Measurements from ENCODE around the gene SEPTIN11. TPM values are rescaled to one million over a fixed set of nuclear protein-coding genes. Genes with fewer than 3 reads are reported as not detected.
A peak's percentile ranks its signal among the peaks of the same experiment; 100 is the strongest.

SEPTIN11 gene
- total and polyA plus RNA-seq, 2 of the 4 experiments (the other 2 are of a cell fraction), result 267 to 573 TPM

GRCh38 chr4:76962406-76963130 is 13.0 kb downstream of the SEPTIN11 start:
- Histone ChIP-seq H3K27me3 (ENCODE audit: control insufficient read depth, insufficient read depth, low read length) (no peaks in the 10 kb centered on the region), H3K9me1 (ENCODE audit: insufficient read depth, low read length) (peaks cover 13% of the 10 kb centered on the region; the same call in 1 of the 2 replicates), H3K23ac (ENCODE audit: low read depth, low read length) (no peak overlapping the region), H2AFZ (replicated peaks; ENCODE audit: low read length, poor library complexity) (no peak overlapping the region), H3K79me1 (ENCODE audit: low read depth in 1 of 2, low read length in 2 of 2) (peaks cover 4 to 62% of the 10 kb centered on the region in 2 experiments), H3K14ac (replicated peaks; ENCODE audit: low read depth, low read length) (no peak overlapping the region), H4K8ac (ENCODE audit: low read depth in 2 of 2, low read length in 2 of 2) (no peak overlapping the region), H4K91ac (ENCODE audit: insufficient read depth, low read depth, low read length) (no peak overlapping the region), H2BK120ac (ENCODE audit: low read depth, low read length) (no peak overlapping the region), H3K9ac (ENCODE audit: low read depth, low read length) (no peak overlapping the region), H3K4me2 (ENCODE audit: low read depth, low read length) (peak overlapping the region; percentile 31; the same call in 1 of the 2 replicates), H2BK15ac (ENCODE audit: low read depth, low read length) (no peak overlapping the region), H2AK9ac (replicated peaks; ENCODE audit: low read depth, low read length, poor library complexity) (no peak overlapping the region), H3K27ac (ENCODE audit: insufficient read depth, low read length) (no peak overlapping the region; the same call in 1 of the 2 replicates), H3K9me3 (ENCODE audit: control insufficient read depth, insufficient read depth, low read length) (no peaks in the 10 kb centered on the region), H3K4ac (ENCODE audit: low read depth, low read length) (no peak overlapping the region), H4K20me1 (ENCODE audit: insufficient read depth, low read length) (peaks cover 89% of the 10 kb centered on the region), H2BK20ac (ENCODE audit: low read depth, low read length) (no peak overlapping the region), H2BK5ac (ENCODE audit: low read depth, low read length, poor library complexity, severe bottlenecking) (peak overlapping the region; percentile 11), H3K4me1 (ENCODE audit: control insufficient read depth, insufficient read depth, low read length) (peaks cover 10% of the 10 kb centered on the region), H3K56ac (ENCODE audit: extremely low read depth, insufficient read depth, low read length) (no peak overlapping the region), H3K4me3 (ENCODE audit: insufficient read depth, low read depth, low read length) (no peak overlapping the region), H4K5ac (ENCODE audit: low read depth, low read length) (no peak overlapping the region), H2AK5ac (ENCODE audit: low read depth, low read length) (no peak overlapping the region), H3K36me3 (ENCODE audit: control insufficient read depth, insufficient read depth, low read length) (peaks cover 13% of the 10 kb centered on the region), H3K18ac (ENCODE audit: low read depth, low read length) (0 out of 2 replicates have a peak overlapping the region, but pooled peaks have one; percentile 35)
- ChIA-PET POLR2A (ENCODE audit: unreplicated experiment) (interaction anchor here (0.7 kb wide), 1 partner anchor 248 kb away, joined by 3 read pairs; no protein-coding TSS in a partner anchor), CTCF (interaction anchor here (1.0 kb wide), 1 partner anchor 18 kb away, joined by 4 read pairs; no protein-coding TSS in a partner anchor)
- BruUV-seq (replicated peaks), result no TSS peak
- DNase-seq (no peak), ATAC-seq (ENCODE audit: low read depth) (no peak)
- dilution Hi-C loops (cut with HindIII; ENCODE audit: low sequenced_read_pairs, unreplicated experiment), result no loop called here
- no CpG with 5 or more reads among the region's 5 CpGs for WGBS, 2 experiments (ENCODE audit: extremely low coverage in 2 of 2, insufficient read length in 1 of 2)
- in situ Hi-C loops (cut with MboI; ENCODE audit: low sequenced_read_pairs), result no loop called here
- intact Hi-C loops (cut with micrococcal nuclease), result no loop called here
- TF ChIP-seq SMC3 (IDR thresholded peaks at IDR 0.05; ENCODE audit: low read depth, low read length) (no peak), MAZ (IDR thresholded peaks at IDR 0.05; ENCODE audit: borderline replicate concordance, low read depth, low read length) (no peak), NFE2L2 (IDR thresholded peaks at IDR 0.05; ENCODE audit: low read depth, low read length) (no peak), BHLHE40 (IDR thresholded peaks at IDR 0.05; ENCODE audit: low read depth, low read length) (no peak), RCOR1 (IDR thresholded peaks at IDR 0.05; ENCODE audit: insufficient replicate concordance, low read length) (no peak), USF2 (IDR thresholded peaks at IDR 0.05; ENCODE audit: low read depth, low read length) (no peak), MXI1 (IDR thresholded peaks at IDR 0.05; ENCODE audit: borderline replicate concordance, low read depth, low read length) (no peak), FOS (IDR thresholded peaks at IDR 0.05; ENCODE audit: low read depth, low read length) (no peak), POLR2A (IDR thresholded peaks at IDR 0.05; ENCODE audit: low read depth, low read length) (no peak), RAD21 (IDR thresholded peaks at IDR 0.05; ENCODE audit: low read length) (no peak), MAFK (IDR thresholded peaks at IDR 0.05; ENCODE audit: low read depth, low read length) (no peak), CEBPB (IDR thresholded peaks at IDR 0.05; ENCODE audit: low read depth, low read length) (no peak), CHD1 (IDR thresholded peaks at IDR 0.05; ENCODE audit: low read depth, low read length) (no peak)
- TF ChIP-seq, protein P1, sequence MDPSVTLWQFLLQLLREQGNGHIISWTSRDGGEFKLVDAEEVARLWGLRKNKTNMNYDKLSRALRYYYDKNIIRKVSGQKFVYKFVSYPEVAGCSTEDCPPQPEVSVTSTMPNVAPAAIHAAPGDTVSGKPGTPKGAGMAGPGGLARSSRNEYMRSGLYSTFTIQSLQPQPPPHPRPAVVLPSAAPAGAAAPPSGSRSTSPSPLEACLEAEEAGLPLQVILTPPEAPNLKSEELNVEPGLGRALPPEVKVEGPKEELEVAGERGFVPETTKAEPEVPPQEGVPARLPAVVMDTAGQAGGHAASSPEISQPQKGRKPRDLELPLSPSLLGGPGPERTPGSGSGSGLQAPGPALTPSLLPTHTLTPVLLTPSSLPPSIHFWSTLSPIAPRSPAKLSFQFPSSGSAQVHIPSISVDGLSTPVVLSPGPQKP (IDR thresholded peaks at IDR 0.05; ENCODE audit: borderline replicate concordance, low read depth, low read length), result no peak
- TF ChIP-seq, protein P2, sequence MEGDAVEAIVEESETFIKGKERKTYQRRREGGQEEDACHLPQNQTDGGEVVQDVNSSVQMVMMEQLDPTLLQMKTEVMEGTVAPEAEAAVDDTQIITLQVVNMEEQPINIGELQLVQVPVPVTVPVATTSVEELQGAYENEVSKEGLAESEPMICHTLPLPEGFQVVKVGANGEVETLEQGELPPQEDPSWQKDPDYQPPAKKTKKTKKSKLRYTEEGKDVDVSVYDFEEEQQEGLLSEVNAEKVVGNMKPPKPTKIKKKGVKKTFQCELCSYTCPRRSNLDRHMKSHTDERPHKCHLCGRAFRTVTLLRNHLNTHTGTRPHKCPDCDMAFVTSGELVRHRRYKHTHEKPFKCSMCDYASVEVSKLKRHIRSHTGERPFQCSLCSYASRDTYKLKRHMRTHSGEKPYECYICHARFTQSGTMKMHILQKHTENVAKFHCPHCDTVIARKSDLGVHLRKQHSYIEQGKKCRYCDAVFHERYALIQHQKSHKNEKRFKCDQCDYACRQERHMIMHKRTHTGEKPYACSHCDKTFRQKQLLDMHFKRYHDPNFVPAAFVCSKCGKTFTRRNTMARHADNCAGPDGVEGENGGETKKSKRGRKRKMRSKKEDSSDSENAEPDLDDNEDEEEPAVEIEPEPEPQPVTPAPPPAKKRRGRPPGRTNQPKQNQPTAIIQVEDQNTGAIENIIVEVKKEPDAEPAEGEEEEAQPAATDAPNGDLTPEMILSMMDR (conservative IDR thresholded peaks at IDR 0.05; ENCODE audit: low read depth, low read length), result no peak

All from IMR-90 (cell line).